Muscle layer of duodenum (tissue), 2 donors: ENCODE data around the gene UST.

ENCODE experiments used
- H3K27ac ChIP-seq: one replicate; pipeline ENCODE4 v1.7.0; 2013; ENCODE audit warnings: mild to moderate bottlenecking, low read length
- H3K27me3 ChIP-seq: one replicate; pipeline ENCODE4 v1.7.0; 2013; ENCODE audit warnings: low read depth, mild to moderate bottlenecking, control low read depth, low read length
- H3K36me3 ChIP-seq, 2 donors: one replicate each; pipeline ENCODE4 v1.7.0; 2013; ENCODE audit warnings: low read length in 2 of 2, control low read depth in 1 of 2, mild to moderate bottlenecking in 1 of 2; ENCODE audit not compliant: insufficient read depth in 2 of 2, control insufficient read depth in 1 of 2
- H3K4me1 ChIP-seq, 2 donors: one replicate each; pipeline ENCODE4 v1.7.0; 2013; ENCODE audit warnings: low read length in 2 of 2, mild to moderate bottlenecking in 2 of 2, control low read depth in 1 of 2, moderate library complexity in 1 of 2; ENCODE audit not compliant: insufficient read depth in 2 of 2, control insufficient read depth in 1 of 2
- H3K4me3 ChIP-seq, 2 donors: one replicate each; pipeline ENCODE4 v1.7.0; 2013; ENCODE audit warnings: low read length in 2 of 2, low read depth in 1 of 2, mild to moderate bottlenecking in 1 of 2
- H3K9me3 ChIP-seq, 2 donors: one replicate each; pipeline ENCODE4 v1.7.0; 2013; ENCODE audit warnings: low read length in 2 of 2, control low read depth in 1 of 2, mild to moderate bottlenecking in 1 of 2; ENCODE audit not compliant: control insufficient read depth in 1 of 2
- donor health status: healthy.

The UST gene

GRCh38 chr6:148986608-148987007, 239.8 kb downstream of the UST start:
- H3K9me3 ChIP-seq = no peaks in the 10 kb centered on the region
- no peak overlapping the region for H3K4me3 ChIP-seq
- H3K27ac ChIP-seq = no peak overlapping the region
- H3K36me3 ChIP-seq = no peaks in the 10 kb centered on the region
- peaks cover 0 to 4% of the 10 kb centered on the region in 2 donors for H3K4me1 ChIP-seq
- no peaks in the 10 kb centered on the region for H3K27me3 ChIP-seq

GRCh38 chr6:148987982-148988381, 241.2 kb downstream of the UST start:
- Histone ChIP-seq H3K27me3 (no peaks in the 10 kb centered on the region), H3K36me3 (no peaks in the 10 kb centered on the region), H3K27ac (no peak overlapping the region), H3K4me3 (no peak overlapping the region), H3K9me3 (no peaks in the 10 kb centered on the region), H3K4me1 (peaks cover 0 to 4% of the 10 kb centered on the region in 2 donors)

- no peaks in the 10 kb centered on the region for H3K36me3 ChIP-seq
- H3K4me1 ChIP-seq = peaks cover 0 to 4% of the 10 kb centered on the region in 2 donors
- no peak overlapping the region for H3K27ac ChIP-seq
- H3K27me3 ChIP-seq = no peaks in the 10 kb centered on the region
- no peak overlapping the region for H3K4me3 ChIP-seq
- no peaks in the 10 kb centered on the region for H3K9me3 ChIP-seq
These were observed 242.8 kb downstream of the UST start for GRCh38 chr6:148989585-148989984.

GRCh38 chr6:148990403-148990802, 243.6 kb downstream of the UST start:
- Histone ChIP-seq H3K27me3 (no peaks in the 10 kb centered on the region), H3K4me1 (peaks cover 0 to 4% of the 10 kb centered on the region in 2 donors), H3K4me3 (peak overlapping the region in 1 of 2 donors; percentile 2), H3K36me3 (no peaks in the 10 kb centered on the region), H3K9me3 (no peaks in the 10 kb centered on the region), H3K27ac (no peak overlapping the region)

GRCh38 chr6:148996815-148997214, 250.0 kb downstream of the UST start:
- no peak overlapping the region for H3K4me3 ChIP-seq
- no peaks in the 10 kb centered on the region for H3K36me3 ChIP-seq
- H3K4me1 ChIP-seq = peaks cover 10 to 12% of the 10 kb centered on the region in 2 donors
- H3K9me3 ChIP-seq = peaks cover 0 to 5% of the 10 kb centered on the region in 2 donors
- H3K27ac ChIP-seq = no peak overlapping the region
- H3K27me3 ChIP-seq = no peaks in the 10 kb centered on the region

- Histone ChIP-seq H3K36me3 (no peaks in the 10 kb centered on the region), H3K27ac (no peak overlapping the region), H3K9me3 (peaks cover 0 to 5% of the 10 kb centered on the region in 2 donors), H3K27me3 (no peaks in the 10 kb centered on the region), H3K4me3 (no peak overlapping the region), H3K4me1 (peaks cover 10 to 12% of the 10 kb centered on the region in 2 donors)
These were observed 251.0 kb downstream of the UST start for GRCh38 chr6:148997865-148998264.

- Histone ChIP-seq H3K4me3 (no peak overlapping the region), H3K9me3 (peaks cover 0 to 5% of the 10 kb centered on the region in 2 donors), H3K27me3 (no peaks in the 10 kb centered on the region), H3K36me3 (no peaks in the 10 kb centered on the region), H3K4me1 (peaks cover 10 to 12% of the 10 kb centered on the region in 2 donors), H3K27ac (no peak overlapping the region)
These were observed 251.9 kb downstream of the UST start for GRCh38 chr6:148998704-148999103.

- Histone ChIP-seq H3K4me1 (peaks cover 10 to 12% of the 10 kb centered on the region in 2 donors), H3K27me3 (no peaks in the 10 kb centered on the region), H3K4me3 (no peak overlapping the region), H3K9me3 (peaks cover 0 to 5% of the 10 kb centered on the region in 2 donors), H3K36me3 (no peaks in the 10 kb centered on the region), H3K27ac (no peak overlapping the region)
These were observed 252.7 kb downstream of the UST start for GRCh38 chr6:148999501-148999900.

- H3K9me3 ChIP-seq = peaks cover 0 to 5% of the 10 kb centered on the region in 2 donors
- H3K36me3 ChIP-seq = no peaks in the 10 kb centered on the region
- peaks cover 10 to 12% of the 10 kb centered on the region in 2 donors for H3K4me1 ChIP-seq
- H3K4me3 ChIP-seq = no peak overlapping the region
- H3K27ac ChIP-seq = no peak overlapping the region
- no peaks in the 10 kb centered on the region for H3K27me3 ChIP-seq
These were observed 253.2 kb downstream of the UST start for GRCh38 chr6:148999929-149000468.

GRCh38 chr6:149001422-149001821, 254.6 kb downstream of the UST start:
- no peaks in the 10 kb centered on the region for H3K36me3 ChIP-seq

GRCh38 chr6:149003560-149003959, 256.7 kb downstream of the UST start:
- Histone ChIP-seq H3K27me3 (no peaks in the 10 kb centered on the region), H3K36me3 (no peaks in the 10 kb centered on the region), H3K4me3 (no peak overlapping the region), H3K9me3 (peaks cover 0 to 5% of the 10 kb centered on the region in 2 donors), H3K4me1 (peaks cover 10 to 12% of the 10 kb centered on the region in 2 donors), H3K27ac (no peak overlapping the region)

More at GRCh38 chr6:149001422-149001821, 254.6 kb downstream of the UST start:
- Histone ChIP-seq H3K4me1 (peaks cover 10 to 12% of the 10 kb centered on the region in 2 donors), H3K9me3 (peaks cover 0 to 5% of the 10 kb centered on the region in 2 donors), H3K27me3 (no peaks in the 10 kb centered on the region), H3K4me3 (no peak overlapping the region), H3K27ac (no peak overlapping the region)

- Histone ChIP-seq H3K4me3 (no peak overlapping the region), H3K4me1 (peaks cover 4 to 6% of the 10 kb centered on the region in 2 donors), H3K27me3 (no peaks in the 10 kb centered on the region), H3K27ac (no peak overlapping the region), H3K36me3 (no peaks in the 10 kb centered on the region), H3K9me3 (peaks cover 0 to 5% of the 10 kb centered on the region in 2 donors)
These were observed 257.8 kb downstream of the UST start for GRCh38 chr6:149004664-149005063.
